Measurements from ENCODE around the gene PSD. TPM values are rescaled to one million over a fixed set of nuclear protein-coding genes. Genes with fewer than 3 reads are reported as not detected.

The PSD gene
- total RNA-seq, 4 donors from 2014 or later, result 0.30 to 1.1 (median 0.70) TPM

GRCh38 chr10:102406815-102407214 lies 11.8 kb downstream of the PSD start:
- no peak overlapping the region for H3K4me3 ChIP-seq
- H3K36me3 ChIP-seq, result peaks cover 0 to 17% (median 3%) of the 10 kb centered on the region in 3 donors
- H3K4me1 ChIP-seq, result peaks cover 0 to 30% (median 12%) of the 10 kb centered on the region in 4 donors
- 88 to 100% methylated on average over 2 of the region's 2 CpGs for WGBS, 2 donors
- TF ChIP-seq POLR2A (IDR thresholded peaks at IDR 0.05) (no peak), CTCF (IDR thresholded peaks at IDR 0.05) (no peak), EP300 (IDR thresholded peaks at IDR 0.05) (no peak)
- DNase-seq (ENCODE audit: low spot score in 2 of 2), result no peak
- no peaks in the 10 kb centered on the region for H3K9me3 ChIP-seq
- no peak overlapping the region for H3K27ac ChIP-seq
- H3K27me3 ChIP-seq, result peaks cover 0 to 50% of the 10 kb centered on the region in 2 donors

- no peak overlapping the region for H3K4me3 ChIP-seq
- H3K27me3 ChIP-seq, result peaks cover 0 to 38% of the 10 kb centered on the region in 2 donors
- no peaks in the 10 kb centered on the region for H3K9me3 ChIP-seq
- 70 to 83% methylated on average over 6 of the region's 6 CpGs for WGBS, 2 donors
- peaks cover 0 to 29% (median 11%) of the 10 kb centered on the region in 3 donors for H3K36me3 ChIP-seq
- H3K27ac ChIP-seq, result no peak overlapping the region
- TF ChIP-seq EP300 (IDR thresholded peaks at IDR 0.05), result no peak
- DNase-seq (ENCODE audit: low spot score in 2 of 2), result no peak
- H3K4me1 ChIP-seq, result peaks cover 0 to 26% (median 11%) of the 10 kb centered on the region in 4 donors
Measured at GRCh38 chr10:102405632-102406031, 13.0 kb downstream of the PSD start.

GRCh38 chr10:102405108-102405571 lies 13.4 kb downstream of the PSD start:
- 79 to 80% methylated on average over 17 to 19 of the region's 19 CpGs for WGBS, 2 donors
- Histone ChIP-seq H3K4me1 (peaks cover 0 to 24% (median 9%) of the 10 kb centered on the region in 4 donors), H3K27me3 (peaks cover 0 to 33% of the 10 kb centered on the region in 2 donors), H3K27ac (no peak overlapping the region), H3K9me3 (no peaks in the 10 kb centered on the region), H3K4me3 (no peak overlapping the region), H3K36me3 (peaks cover 0 to 34% (median 11%) of the 10 kb centered on the region in 3 donors)
- TF ChIP-seq POLR2A (IDR thresholded peaks at IDR 0.05) (no peak), CTCF (IDR thresholded peaks at IDR 0.05) (no peak), EP300 (IDR thresholded peaks at IDR 0.05) (no peak)
- no peak for DNase-seq (ENCODE audit: low spot score in 2 of 2)

GRCh38 chr10:102404361-102405107 lies 14.1 kb downstream of the PSD start:
- 87 to 93% methylated on average over 15 to 17 of the region's 17 CpGs for WGBS, 2 donors
- no peaks in the 10 kb centered on the region for H3K9me3 ChIP-seq
- H3K4me1 ChIP-seq, result peaks cover 0 to 27% (median 11%) of the 10 kb centered on the region in 4 donors
- H3K27ac ChIP-seq, result no peak overlapping the region
- H3K36me3 ChIP-seq, result peaks cover 0 to 38% (median 11%) of the 10 kb centered on the region in 3 donors
- TF ChIP-seq POLR2A (IDR thresholded peaks at IDR 0.05) (no peak), EP300 (IDR thresholded peaks at IDR 0.05) (no peak), CTCF (IDR thresholded peaks at IDR 0.05) (no peak)
- no peak overlapping the region for H3K4me3 ChIP-seq
- peaks cover 0 to 27% of the 10 kb centered on the region in 2 donors for H3K27me3 ChIP-seq
- DNase-seq (ENCODE audit: low spot score in 2 of 2), result no peak

GRCh38 chr10:102403115-102403514 lies 15.5 kb downstream of the PSD start:
- Histone ChIP-seq H3K27ac (no peak overlapping the region), H3K36me3 (peaks cover 0 to 43% (median 11%) of the 10 kb centered on the region in 3 donors), H3K4me3 (no peak overlapping the region), H3K4me1 (peaks cover 0 to 26% (median 11%) of the 10 kb centered on the region in 4 donors), H3K27me3 (peaks cover 0 to 15% of the 10 kb centered on the region in 2 donors), H3K9me3 (no peaks in the 10 kb centered on the region)
- no peak for DNase-seq (ENCODE audit: low spot score in 2 of 2)
- TF ChIP-seq EP300 (IDR thresholded peaks at IDR 0.05) (no peak), POLR2A (IDR thresholded peaks at IDR 0.05) (no peak), CTCF (IDR thresholded peaks at IDR 0.05) (no peak)
- 81 to 83% methylated on average over 8 to 10 of the region's 13 CpGs for WGBS, 2 donors
